IPS DF 4.7 (cell line): ENCODE results near the gene STEAP1B.

Experiments used
- DNase-seq: peaks from one replicate; pipeline ENCODE4 v3.0.0-alpha.2; 2013; ENCODE audit warnings: low spot score; ENCODE audit errors: extremely low read depth

The STEAP1B gene

DNA sequence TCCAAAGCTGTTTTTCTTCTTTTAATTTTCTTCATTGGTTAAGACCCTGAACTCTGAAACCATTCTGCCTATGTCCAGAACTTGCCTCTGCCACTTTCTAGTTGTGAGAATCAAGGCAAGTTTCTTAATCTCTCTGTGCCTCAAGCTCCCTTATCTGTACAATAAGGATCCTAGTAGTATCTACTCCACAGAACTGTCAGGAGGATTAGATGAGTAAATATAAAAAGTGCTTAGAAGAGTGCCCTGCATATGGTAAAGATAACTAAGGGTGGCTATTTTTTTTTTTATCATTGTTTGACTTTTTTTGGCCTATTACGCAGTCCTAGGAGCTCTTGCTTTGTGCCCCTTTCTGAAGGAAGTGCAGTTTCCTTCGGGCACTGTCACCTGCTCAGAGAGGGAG is 96.6 kb downstream of the STEAP1B start:
- DNase-seq, result no peak

DNA sequence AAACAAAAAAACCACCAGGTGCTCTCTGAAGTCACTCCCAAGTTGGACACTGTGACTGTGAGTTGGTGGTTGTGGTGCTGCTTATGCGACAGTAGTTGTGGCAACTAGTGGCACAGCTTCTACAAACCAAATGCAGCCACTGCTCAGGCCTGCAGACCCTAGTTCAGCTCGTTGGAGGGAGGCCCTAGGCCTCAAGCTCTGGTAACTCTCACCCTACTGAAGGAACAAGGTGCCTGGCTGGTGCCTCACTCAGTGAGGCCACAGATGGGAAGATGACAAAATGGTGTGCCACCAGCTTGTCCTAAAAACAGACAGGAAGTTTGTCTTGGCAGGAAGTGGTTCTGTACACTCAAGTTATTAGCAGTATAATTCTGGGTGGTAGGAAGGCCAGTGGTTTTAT is 97.7 kb downstream of the STEAP1B start:
- no peak for DNase-seq

DNA sequence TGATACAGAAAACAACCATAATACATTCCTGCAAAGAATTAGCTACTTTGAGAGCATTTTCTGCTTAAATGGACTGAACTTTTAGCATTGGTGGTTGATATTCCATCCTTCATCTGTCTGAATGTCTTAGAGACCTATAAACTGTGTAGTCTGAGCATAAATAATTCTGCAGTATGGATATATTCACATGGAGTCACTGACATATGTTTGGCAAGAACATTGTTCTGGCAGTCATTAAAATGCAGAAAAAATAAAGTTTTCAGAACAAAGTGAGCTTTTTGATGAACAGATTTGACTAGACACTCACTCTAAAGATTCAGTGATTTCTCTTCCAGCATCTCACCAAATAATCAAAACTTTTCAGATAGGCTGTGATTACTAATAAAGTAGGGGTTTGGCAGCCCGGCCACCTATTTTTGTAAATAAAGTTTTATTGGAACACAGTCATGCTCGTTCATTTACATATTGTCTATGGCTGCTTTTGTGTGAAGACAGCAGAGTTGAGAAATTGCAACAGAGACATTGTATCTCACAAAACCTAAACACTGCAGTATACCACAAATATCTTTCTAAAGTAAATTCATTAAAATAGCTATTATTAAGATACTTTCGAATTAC is 98.9 kb downstream of the STEAP1B start:
- DNase-seq, result no peak

DNA sequence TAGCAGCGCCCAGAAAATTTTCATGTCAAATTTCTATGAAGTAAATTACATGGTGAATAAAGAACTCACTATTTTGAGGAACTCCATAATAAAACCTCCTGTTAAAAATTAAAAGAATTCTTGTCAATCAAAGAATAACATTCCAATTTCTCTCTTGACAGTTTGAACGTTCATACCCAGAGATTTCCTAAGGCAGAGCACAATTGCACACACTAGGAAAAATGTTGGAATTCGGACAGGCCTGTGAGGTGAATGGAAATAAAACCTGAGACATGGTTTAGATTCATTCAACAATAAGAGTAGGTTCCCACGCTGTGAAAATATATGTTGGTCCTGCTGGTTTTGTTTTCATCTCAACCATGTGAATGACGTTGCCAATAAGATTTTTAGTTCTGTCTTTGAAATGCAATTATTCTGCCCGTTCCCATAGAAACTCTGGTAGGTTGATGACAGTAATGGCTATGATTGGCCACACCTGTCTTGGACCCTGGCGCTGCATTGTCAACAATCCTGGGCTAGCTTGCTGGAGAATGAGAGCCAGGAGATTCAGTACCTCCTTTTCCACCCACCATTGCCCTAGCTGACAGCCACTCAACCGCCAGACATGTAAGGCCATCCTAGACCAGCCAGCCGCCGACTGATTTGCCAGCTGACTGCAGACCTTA is 99.7 kb downstream of the STEAP1B start:
- no peak for DNase-seq

DNA sequence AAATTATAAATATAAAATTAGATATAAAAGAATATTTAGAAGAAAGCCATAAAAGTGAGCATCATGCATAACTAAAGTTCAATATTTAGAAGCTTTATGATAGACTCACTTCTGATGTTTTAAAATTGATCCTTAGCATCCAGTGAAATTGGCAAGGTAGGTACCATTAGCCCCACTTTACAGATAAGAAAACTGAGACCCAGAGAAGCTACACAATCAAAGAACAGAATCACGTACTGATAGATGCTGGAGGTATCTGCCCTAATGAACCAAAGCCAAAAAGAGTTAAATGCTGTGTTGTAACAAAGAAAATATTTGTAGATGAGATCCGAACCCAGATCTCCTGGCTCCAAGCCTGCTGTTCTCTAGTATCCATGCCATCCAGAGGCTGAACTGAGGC is 100.4 kb downstream of the STEAP1B start:
- DNase-seq, result no peak

DNA sequence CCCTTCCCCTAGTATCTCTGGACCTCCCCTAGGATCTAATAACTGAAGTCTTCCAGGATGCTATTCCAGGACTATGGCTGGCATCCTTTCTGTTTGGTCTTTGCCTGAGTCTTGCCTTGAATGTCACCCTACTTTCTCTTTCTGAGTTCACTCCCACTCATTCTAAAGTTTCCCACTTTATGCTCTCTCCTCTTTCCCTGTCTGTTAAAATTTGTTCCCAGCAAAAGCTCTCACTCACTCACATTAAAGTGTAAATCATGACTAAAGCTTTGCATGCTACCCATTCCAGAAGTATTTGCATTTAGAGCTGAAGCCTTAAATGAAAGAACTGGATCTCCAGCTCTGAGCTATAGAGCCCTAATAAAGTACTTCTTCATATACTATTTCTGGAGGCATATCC is 100.9 kb downstream of the STEAP1B start:
- DNase-seq, result no peak

DNA sequence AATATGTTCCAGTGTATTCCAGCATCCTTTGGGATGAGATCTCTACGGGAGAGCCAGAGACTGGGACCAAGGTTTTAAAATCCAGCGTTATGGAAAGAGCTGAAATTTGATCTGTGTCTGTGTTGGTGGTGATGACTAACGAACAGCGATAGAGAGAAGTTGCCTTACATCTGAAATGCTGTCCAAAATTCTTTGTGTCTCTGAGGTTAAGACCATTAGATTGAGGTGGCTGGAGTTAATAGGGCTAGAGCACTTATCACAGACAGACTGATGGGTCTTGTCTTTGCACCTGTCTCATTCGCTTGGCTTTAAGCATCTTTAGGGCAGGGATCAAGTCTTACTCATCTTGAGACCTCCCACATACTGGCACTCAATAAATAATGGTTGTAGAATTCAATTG is 102.0 kb downstream of the STEAP1B start:
- no peak for DNase-seq

DNA sequence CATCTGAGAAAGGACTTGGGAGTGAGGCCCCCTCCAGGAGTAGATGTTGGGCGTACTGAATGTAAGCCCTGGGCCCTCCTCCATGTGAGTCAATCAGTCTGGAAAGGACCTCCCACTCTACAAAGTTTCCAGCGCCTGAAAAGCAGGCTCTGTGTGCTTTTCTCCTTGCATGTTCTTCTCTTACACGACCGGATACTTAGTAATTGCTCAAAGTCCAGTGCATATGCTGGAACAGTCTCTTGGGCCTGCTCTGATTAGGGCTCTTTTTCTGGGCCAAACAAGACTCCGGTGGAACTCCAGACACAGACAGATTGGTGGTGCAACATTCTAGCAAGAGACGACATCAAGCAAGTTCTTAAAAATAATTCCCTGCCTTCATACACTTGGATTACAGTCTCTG is 104.8 kb downstream of the STEAP1B start:
- no peak for DNase-seq

DNA sequence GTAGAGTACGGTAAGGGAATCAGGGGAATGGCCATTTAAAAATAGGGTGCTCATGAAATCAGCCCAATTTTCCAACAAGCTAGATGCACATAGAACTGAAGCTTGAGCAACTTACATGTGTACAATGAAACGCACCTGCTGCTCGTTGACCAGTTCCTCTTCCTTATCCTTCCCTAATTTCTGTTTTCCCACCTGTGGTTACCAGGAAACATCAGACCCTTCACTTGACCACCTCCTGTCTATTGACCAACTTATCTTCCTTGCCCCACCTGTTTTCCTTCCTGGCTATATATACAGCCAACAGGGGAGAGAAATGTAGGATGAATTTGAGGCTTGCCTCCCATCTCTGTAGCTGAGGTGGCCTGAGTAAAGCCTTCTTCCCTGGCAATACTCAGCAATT is 105.2 kb downstream of the STEAP1B start:
- DNase-seq, result no peak

DNA sequence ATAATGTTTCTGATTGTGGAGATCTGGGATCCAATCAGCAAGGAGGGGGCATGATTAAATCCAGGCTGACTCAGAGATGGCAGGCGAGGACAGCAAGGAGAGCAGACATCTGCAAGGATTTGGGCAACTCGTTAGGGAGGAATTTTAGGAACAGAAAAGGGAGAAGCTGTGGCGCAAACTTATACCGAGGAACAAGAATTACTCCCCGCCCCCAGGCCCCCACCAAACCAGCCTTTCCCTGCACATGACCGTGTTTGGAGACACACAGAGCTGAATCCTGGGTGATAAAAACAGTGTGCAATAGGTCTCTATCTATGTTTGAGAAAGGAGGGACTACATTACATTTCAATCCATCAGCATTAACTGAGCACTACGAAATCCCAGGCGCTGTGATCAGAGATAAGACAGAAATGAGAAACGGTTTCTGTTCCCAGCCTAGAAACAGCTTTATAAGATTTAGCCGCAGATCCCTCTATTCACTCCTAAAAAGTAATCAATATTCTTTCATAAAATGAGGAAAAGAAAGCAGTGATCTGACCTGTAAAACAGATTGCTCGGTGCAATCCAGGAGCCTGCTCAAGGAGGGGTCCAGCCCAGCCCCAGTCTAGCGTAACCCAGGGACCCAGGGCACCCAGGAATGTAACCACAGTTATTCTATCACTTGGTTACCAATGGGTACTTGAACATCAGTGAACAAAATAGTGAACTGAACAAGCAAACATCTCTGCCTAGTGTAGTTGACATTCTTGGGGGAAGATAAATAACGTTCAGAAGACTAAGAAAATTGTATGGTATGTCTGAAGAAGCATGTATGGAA is 105.9 kb downstream of the STEAP1B start:
- no peak for DNase-seq

DNA sequence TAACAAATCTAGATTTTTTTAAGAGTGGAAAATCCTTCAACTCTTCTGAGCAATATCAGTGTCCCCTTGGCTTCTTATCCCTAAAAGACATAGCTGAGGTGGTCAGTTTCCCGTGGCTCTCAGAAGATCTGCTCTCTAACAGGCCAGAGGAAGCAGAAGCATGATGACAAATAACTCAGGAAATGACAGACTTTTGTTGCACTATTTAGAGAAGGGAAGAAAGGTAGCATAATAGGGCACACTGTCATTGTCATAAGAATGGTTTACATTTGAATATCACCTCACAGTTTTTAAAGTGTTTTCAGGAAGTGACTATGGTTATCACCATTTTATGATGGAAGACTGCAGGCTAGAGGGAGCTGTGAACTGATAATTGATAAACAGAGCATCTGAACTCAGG is 109.5 kb downstream of the STEAP1B start:
- no peak for DNase-seq

DNA sequence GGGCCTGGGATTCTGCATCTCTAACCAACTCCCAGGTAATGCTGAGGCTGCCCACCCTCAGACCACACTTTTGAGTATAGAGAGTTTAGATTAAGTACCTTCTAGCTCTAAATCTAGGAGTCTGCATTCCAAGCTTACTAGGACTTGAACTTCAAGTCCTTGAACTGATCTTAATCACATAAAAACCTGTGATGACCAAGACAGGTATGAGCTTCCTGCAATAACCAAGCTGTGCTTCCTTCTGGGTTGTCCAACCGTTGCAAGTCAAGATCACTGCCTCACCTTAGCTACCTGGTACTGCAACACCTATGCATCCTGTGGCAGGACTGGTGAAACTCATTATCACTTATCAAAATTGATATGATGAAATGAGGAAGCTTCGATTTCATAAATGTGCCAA is 110.1 kb downstream of the STEAP1B start:
- DNase-seq, result no peak

DNA sequence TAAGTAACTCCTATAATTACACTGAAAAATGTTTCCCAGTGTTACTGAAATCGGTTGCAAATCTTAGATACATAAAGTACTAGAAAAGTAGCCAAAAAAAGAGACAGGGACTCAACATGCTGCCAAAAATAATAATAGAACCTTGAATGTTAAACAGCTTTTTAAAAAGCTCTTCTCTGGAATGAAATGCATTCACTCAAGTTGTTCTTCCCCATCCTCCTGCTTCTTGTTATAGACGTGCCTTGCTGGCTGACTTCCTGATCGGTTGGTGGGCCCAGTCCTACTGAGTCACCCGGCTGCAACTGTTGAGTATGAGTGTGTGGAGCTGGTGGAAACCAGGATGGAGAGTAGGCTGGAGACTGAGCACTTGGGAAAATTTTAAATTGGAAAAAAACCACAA is 112.4 kb downstream of the STEAP1B start:
- no peak for DNase-seq

DNA sequence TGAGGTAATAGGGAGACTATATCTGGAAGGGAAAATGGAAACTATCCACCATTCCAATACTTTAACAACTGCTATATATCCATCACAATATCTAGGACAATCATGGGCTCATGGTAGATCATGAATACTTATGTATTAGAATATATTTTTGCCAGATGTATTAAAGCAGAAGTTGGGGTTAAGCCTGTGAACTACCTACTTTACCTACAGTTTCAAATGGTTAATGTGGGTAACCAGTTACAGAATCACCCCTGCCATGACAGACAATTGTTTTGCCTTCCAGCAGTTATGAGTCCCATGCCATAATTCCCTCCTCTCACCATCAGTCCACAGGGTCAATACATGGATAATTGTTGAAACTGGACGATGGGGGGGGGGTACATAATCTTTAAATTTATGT is 113.1 kb downstream of the STEAP1B start:
- DNase-seq, result no peak

DNA sequence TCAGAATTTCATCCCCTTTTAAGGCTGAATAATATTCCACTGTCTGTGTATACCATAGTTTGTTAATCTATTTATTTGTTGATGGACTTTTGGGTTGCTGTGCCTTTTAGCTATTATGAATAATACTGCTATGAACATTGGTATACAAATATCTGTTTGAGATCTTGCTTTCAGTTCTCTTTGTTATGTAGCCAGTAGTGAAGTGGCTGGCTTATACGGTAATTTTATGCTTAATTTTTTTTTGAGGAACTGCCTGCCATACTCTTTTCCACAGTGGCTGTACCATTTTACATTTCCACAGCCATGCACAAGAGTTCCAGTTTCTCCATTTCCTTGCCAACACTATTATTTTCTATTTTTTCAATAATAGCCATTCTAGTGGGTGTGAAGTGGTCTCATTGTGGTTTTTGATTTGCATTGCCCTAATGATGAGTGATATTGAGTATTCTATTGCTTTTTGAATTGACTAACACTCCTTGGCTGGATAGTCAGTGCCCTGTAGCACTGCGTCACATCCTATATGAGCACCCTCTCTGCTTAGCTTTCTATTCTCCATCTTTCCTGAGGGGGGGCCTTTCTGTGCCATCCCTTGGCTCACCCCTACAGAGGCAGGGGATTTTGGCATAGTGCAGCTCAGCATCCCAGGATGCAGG is 113.7 kb downstream of the STEAP1B start:
- no peak for DNase-seq

DNA sequence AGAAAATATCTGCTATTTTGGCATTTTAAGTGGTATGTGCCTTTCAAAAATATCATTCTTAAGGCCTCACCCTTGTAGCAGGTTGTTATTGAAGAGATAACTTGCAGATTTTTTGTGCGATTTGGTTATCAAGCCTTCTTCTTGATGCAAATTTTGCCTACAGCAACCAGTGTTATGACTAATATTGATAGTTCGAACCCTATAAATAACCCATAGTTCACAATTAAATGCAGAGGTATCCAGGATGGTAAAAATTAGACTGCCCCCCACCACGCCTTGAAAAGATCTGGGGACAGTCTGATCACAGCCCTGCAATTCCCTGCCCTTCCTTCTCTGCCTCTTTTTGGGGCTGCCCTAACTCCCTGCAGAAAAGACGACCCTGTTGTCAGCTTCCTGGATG is 114.7 kb downstream of the STEAP1B start:
- DNase-seq, result no peak

DNA sequence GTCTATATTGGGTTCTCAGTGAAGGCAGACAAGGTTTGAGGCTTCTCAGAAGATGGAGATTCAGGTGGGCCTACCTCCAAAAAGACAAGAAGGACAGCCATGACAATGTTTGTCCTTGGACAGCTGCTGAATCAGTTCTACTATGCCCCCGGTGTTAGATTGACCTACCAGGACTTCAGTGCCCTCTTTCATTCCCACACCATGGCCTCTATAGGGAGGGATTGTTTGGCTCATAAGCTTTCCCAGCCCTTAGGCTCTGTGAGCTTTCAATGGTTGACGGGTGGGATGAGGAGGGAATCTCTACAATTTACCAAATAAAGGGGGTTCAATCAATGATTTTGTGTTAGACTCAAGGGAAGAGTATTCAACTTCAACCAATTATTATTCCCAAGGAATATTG is 119.7 kb downstream of the STEAP1B start:
- DNase-seq, result no peak

DNA sequence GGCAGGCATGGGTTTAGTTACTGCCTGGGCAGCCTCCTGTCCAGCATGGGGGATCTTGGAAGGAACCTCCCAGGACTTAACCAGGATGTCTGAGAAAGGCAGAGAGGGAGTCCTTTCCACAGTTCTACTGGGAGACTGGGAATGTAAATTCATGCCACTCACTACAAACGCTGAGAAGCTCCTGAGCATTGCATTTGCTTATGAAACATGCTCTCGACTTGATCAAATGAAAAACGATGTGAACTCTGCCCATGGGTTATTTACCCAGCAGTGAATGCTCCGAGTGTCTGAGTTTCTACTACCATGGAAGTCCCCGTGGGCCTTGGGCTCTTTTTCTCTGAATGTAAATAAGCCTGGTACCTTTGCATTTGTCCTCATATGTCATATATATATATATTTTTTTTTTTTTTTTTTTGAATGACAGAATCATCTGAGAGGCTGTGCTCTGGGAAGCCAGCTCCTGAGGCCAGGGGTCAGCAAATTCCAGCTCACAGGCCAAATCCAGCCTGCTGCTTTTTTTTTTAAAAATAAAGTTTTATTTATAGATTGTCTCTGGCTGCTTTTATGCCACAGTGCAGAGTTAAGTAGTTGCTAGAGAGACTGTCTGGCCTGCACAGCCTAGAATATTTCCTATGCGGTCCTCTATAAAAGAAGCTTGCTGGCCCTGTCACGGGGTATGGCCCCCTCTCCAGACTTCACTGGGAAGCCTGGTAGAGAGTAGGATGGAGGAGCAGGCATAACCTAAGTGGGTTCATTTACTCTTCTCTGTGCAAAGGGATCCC is 121.6 kb downstream of the STEAP1B start:
- no peak for DNase-seq

DNA sequence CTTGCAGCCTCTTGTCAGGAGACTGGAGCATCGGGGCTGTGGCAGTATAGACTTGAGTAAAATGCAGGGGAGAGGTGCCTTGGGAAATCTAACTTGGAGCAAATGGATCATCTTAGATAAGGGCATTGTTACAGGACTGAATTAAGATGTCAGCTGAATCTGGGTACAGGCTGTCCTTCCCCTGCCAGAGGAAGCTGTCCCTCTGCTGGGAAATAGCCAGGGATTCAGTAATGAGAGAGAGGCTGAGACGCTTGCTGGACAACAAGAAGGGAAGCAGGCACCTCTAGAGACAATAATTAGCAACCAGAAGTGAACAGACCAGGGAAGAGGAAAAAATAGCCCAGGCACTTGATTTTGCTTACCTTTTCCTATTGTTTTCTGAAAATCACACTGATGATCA is 122.3 kb downstream of the STEAP1B start:
- DNase-seq, result no peak

DNA sequence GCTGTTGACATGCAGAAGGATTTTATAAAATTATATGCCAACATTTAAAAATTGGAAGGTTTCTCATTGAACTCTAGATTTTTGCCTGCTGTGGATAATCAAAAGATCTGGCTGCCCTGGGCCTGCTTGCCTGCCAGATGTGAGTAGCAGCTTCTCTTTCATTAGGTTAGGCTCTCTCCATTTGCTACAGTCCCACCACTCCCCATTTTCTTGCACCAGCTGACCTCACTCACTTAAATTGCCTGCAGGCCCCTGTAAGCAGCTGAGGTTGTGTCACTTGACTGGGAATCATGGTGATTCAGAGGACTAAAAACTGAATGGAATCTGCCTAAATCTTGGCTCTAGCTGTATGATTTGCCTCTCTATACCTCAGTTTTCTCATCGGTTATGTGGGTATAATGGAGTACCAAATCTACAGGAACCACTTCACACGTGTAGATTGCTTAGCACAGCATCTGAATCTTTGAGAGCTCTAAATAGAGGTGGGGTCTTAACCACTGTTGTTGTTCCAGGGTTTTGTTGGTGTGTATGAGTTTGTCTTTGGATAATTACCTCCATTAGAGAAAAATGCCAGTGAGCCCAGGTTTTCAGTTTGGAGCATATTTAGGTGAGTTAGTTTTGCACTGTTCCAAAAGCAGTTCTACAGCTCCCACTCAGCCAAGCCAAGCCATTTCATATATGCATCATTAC is 124.5 kb downstream of the STEAP1B start:
- DNase-seq, result no peak

DNA sequence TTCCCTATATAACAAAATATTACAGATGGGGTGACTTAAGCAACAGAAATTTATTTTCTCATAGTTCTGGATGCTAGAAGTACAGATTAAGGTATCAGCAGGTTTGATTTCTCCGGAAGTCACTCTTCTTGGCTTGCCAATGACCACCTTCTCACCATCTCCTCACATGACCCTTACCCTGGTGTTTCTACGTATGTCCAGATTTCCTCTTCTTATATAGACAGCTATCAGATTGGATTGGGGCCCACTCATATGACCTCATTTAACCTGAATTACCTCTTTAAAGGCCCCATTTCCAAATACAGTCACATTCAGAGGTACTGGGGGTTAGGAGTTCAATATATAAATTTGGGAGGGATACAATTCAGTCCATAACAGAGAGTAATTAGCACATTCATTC is 126.1 kb downstream of the STEAP1B start:
- no peak for DNase-seq
